Measurements from ENCODE around the gene WBP1.
"Not testable (repeated sequence)": the region's sequence is repeated elsewhere in the genome, so short reads cannot be mapped to it uniquely, and the experiment has no call there.

WBP1 gene

DNA sequence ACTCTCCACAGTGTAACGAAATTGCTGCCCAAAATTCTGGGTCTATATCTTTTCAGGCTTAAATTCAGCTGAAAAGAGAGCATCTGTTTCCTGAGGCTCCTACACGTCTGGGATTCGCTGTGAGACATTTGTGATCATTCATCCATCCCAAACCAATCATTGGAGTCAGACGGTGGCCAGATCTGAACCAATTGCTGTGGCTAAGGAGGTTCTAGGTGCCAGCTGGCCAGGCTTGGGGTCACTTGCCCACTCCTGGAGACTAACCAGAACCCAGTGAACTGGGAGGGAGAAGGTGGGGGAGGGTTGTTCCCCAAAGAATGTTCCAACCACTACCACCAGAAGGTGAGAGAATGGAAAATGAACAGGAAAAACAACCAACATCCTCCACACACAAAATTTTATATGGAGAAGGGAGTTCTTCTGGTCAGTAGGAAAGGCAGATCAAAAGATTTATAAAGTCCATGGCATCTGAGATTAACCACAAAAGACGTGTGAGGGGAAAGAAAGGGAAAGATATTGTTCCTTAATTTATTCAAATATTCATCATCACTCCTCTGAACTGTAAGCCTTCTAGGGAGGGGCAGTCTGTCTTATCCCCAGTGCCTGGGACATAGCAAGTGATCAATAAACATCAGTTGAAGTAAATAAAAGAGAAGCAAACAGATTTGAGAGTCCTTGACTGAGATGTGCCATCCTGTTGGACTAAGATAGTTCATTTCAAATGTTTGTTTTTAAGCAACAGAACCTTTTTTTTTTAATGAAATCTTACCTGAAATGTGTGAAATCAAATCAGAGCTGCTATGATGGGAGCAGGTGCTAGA, 13.5 kb upstream of the WBP1 start:
- H3K9me3 ChIP-seq (ENCODE audit: control insufficient read depth, insufficient read depth, low read length) = no peaks in the 10 kb centered on the region
- H3K4me1 ChIP-seq (ENCODE audit: control insufficient read depth, insufficient read depth, low read length) = peaks cover under 1% of the 10 kb centered on the region
- H3K27me3 ChIP-seq (ENCODE audit: control insufficient read depth, insufficient read depth, low read length) = peaks cover 2% of the 10 kb centered on the region
- no peaks in the 10 kb centered on the region for H3K36me3 ChIP-seq (ENCODE audit: control insufficient read depth, insufficient read depth, low read length)
- H3K4me3 ChIP-seq (ENCODE audit: low read depth, low read length) = no peak overlapping the region
- no peak overlapping the region for H3K9ac ChIP-seq (ENCODE audit: low read depth, low read length)

- Histone ChIP-seq H3K4me3 (ENCODE audit: low read depth, low read length) (no peak overlapping the region), H3K4me1 (ENCODE audit: control insufficient read depth, insufficient read depth, low read length) (no peaks in the 10 kb centered on the region), H3K9me3 (ENCODE audit: control insufficient read depth, insufficient read depth, low read length) (no peaks in the 10 kb centered on the region), H3K36me3 (ENCODE audit: control insufficient read depth, insufficient read depth, low read length) (no peaks in the 10 kb centered on the region), H3K27me3 (ENCODE audit: control insufficient read depth, insufficient read depth, low read length) (peaks cover 2% of the 10 kb centered on the region), H3K9ac (ENCODE audit: low read depth, low read length) (no peak overlapping the region)
Measured at GRCh38 chr2:74447230-74447999, 10.8 kb upstream of the WBP1 start.

DNA sequence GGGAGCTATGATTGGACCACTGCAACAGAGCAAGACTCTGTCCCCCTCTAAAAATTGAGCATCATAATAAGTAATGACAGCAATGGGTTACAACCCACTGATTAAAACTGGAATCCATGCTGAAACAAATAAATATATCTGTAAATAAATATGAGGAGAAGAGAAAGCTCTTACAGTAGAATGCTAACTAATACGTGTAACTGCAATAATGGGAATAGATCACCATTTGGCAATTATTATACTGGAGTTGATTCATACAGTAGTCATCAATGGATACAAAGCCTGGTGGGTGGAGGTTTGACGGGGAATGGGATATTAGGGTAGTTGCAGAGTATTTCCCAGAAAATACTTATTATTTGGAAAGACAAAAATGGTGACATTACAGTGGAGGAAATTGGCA, 9.5 kb upstream of the WBP1 start:
- Histone ChIP-seq H3K36me3 (ENCODE audit: control insufficient read depth, insufficient read depth, low read length) (no peaks in the 10 kb centered on the region), H3K9me3 (ENCODE audit: control insufficient read depth, insufficient read depth, low read length) (no peaks in the 10 kb centered on the region), H3K4me3 (ENCODE audit: low read depth, low read length) (no peak overlapping the region), H3K27me3 (ENCODE audit: control insufficient read depth, insufficient read depth, low read length) (peaks cover 2% of the 10 kb centered on the region), H3K4me1 (ENCODE audit: control insufficient read depth, insufficient read depth, low read length) (no peaks in the 10 kb centered on the region), H3K9ac (ENCODE audit: low read depth, low read length) (no peak overlapping the region)

DNA sequence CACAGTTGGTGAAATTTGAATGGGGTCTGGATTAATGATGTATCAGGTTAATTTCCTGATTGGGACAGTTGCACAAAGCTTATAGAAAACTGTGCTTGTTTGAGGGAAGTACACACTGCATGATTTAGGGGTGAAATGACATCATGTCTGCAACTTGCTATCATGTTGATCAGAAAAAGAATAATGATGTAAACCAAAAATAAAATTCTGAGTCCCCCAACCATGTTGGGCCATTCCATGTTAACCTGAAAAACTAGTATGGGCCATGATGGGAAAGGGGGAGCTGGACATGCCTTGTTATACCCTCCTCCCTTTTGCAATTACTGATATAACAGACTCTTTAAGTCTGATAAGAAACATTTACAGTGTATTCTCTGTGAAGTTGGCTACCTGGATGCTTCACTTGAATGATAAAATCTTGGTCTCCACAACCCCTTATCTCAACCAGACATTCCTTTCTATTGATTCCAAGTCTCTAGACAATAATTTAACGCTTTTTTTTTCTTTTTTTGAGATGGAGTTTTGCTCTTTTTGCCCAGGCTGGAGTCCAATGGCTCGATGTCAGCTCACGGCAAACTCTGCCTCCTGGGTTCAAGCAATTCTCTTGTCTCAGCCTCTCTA, 7.6 kb upstream of the WBP1 start:
- Histone ChIP-seq H3K36me3 (ENCODE audit: control insufficient read depth, insufficient read depth, low read length) (no peaks in the 10 kb centered on the region), H3K4me1 (ENCODE audit: control insufficient read depth, insufficient read depth, low read length) (no peaks in the 10 kb centered on the region), H3K4me3 (ENCODE audit: low read depth, low read length) (no peak overlapping the region), H3K9me3 (ENCODE audit: control insufficient read depth, insufficient read depth, low read length) (no peaks in the 10 kb centered on the region), H3K27me3 (ENCODE audit: control insufficient read depth, insufficient read depth, low read length) (no peaks in the 10 kb centered on the region), H3K9ac (ENCODE audit: low read depth, low read length) (no peak overlapping the region)

GRCh38 chr2:74454654-74455511, 3.4 kb upstream of the WBP1 start, which contains the start of gene INO80B:
Gene INO80B, plus strand, starts transcription at chr2:74455087. Its CDS starts 30 bp downstream, at chr2:74455117.
- no peaks in the 10 kb centered on the region for H3K9me3 ChIP-seq (ENCODE audit: control insufficient read depth, insufficient read depth, low read length)
- peak within 1 kb of the TSS; percentile 42 for H3K9ac ChIP-seq (ENCODE audit: low read depth, low read length)
- no peaks in the 10 kb centered on the region for H3K36me3 ChIP-seq (ENCODE audit: control insufficient read depth, insufficient read depth, low read length)
- H3K27me3 ChIP-seq (ENCODE audit: control insufficient read depth, insufficient read depth, low read length) = no peaks in the 10 kb centered on the region
- peak within 1 kb of the TSS; percentile 84 for H3K4me3 ChIP-seq (ENCODE audit: low read depth, low read length)
- peaks cover 6% of the 10 kb centered on the region for H3K4me1 ChIP-seq (ENCODE audit: control insufficient read depth, insufficient read depth, low read length)

GRCh38 chr2:74457129-74457548, 1.1 kb upstream of the WBP1 start:
- Histone ChIP-seq H3K9ac (ENCODE audit: low read depth, low read length) (peak overlapping the region; percentile 73), H3K4me3 (ENCODE audit: low read depth, low read length) (peak overlapping the region; percentile 82), H3K27me3 (ENCODE audit: control insufficient read depth, insufficient read depth, low read length) (no peaks in the 10 kb centered on the region), H3K4me1 (ENCODE audit: control insufficient read depth, insufficient read depth, low read length) (peaks cover 6% of the 10 kb centered on the region), H3K36me3 (ENCODE audit: control insufficient read depth, insufficient read depth, low read length) (peaks cover 5% of the 10 kb centered on the region), H3K9me3 (ENCODE audit: control insufficient read depth, insufficient read depth, low read length) (no peaks in the 10 kb centered on the region)

DNA sequence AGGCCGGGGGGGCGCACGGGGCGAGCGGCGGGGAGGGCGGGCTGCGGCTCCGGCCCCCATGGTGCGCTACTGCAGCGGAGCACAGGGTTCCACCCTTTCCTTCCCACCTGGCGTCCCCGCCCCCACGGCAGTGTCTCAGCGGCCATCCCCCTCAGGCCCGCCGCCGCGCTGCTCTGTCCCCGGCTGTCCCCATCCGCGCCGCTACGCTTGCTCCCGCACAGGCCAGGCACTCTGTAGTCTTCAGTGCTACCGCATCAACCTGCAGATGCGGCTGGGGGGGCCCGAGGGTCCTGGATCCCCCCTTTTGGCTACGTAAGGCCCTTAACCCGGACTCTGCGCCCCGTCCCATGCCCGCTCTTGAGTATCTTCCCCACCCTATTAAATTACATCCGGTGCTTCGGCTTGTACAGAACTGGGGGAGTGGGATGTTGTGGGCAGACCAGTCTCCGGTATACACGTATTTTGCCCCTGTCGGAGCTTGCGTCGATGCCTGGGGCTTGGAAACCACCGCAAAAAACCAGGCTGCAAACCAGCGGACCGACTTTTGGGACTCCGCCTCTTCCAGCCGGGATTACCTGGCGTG, 598 bp upstream of the WBP1 start:
- Histone ChIP-seq H3K36me3 (ENCODE audit: control insufficient read depth, insufficient read depth, low read length) (peaks cover 10% of the 10 kb centered on the region), H3K4me3 (ENCODE audit: low read depth, low read length) (peak overlapping the region; percentile 82), H3K9me3 (ENCODE audit: control insufficient read depth, insufficient read depth, low read length) (no peaks in the 10 kb centered on the region), H3K27me3 (ENCODE audit: control insufficient read depth, insufficient read depth, low read length) (no peaks in the 10 kb centered on the region), H3K9ac (ENCODE audit: low read depth, low read length) (peak overlapping the region; percentile 76), H3K4me1 (ENCODE audit: control insufficient read depth, insufficient read depth, low read length) (peaks cover 6% of the 10 kb centered on the region)

DNA sequence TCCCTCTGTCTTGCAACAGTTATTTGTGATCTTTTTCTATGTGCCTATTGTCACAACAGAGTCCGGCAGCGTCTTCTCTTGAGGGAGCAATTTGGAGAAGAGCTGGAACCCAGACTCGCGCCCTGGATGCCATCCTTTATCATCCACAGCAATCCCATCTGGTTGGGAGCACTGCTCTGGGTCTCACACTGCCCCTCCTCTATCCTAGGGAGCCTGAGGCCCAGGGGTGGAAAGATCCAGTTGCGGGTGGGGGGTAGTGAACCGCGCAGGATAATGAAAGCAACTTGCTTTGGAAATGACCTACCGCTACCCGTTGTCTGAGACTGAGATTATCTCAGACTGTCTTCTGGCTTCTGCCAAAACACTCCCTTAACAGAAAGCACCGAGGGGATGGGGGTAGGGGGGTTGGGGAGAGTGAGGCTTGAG, 713 bp downstream of the WBP1 start:
- Histone ChIP-seq H3K4me1 (ENCODE audit: control insufficient read depth, insufficient read depth, low read length) (peaks cover 6% of the 10 kb centered on the region), H3K36me3 (ENCODE audit: control insufficient read depth, insufficient read depth, low read length) (peaks cover 14% of the 10 kb centered on the region), H3K9me3 (ENCODE audit: control insufficient read depth, insufficient read depth, low read length) (no peaks in the 10 kb centered on the region), H3K9ac (ENCODE audit: low read depth, low read length) (peak overlapping the region; percentile 89), H3K27me3 (ENCODE audit: control insufficient read depth, insufficient read depth, low read length) (no peaks in the 10 kb centered on the region), H3K4me3 (ENCODE audit: low read depth, low read length) (peak overlapping the region; percentile 84)

DNA sequence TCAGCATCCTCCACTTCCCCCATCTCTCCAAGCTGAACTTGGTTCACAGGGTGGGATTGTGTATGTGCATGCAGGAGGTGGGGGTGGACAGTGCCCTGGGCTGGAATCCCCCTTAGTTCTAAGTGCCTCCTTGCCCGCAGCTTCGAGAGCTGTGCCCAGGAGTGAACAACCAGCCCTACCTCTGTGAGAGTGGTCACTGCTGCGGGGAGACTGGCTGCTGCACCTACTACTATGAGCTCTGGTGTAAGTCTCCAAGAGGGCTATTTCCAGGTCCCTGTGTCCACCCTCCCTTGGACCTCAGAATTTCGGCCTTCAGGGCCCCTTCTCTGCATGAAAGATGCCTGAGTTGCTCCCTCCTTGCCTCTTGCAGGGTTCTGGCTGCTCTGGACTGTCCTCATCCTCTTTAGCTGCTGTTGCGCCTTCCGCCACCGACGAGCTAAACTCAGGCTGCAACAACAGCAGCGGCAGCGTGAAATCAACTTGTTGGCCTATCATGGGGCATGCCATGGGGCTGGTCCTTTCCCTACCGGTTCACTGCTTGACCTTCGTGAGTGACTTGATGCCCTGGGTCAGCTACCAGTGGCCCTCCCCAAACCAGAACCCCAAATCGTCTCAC, 1.4 kb downstream of the WBP1 start:
- H3K27me3 ChIP-seq (ENCODE audit: control insufficient read depth, insufficient read depth, low read length); H3K9ac ChIP-seq (ENCODE audit: low read depth, low read length); H3K9me3 ChIP-seq (ENCODE audit: control insufficient read depth, insufficient read depth, low read length); H3K4me1 ChIP-seq (ENCODE audit: control insufficient read depth, insufficient read depth, low read length): not testable (repeated sequence)
- Histone ChIP-seq H3K36me3 (ENCODE audit: control insufficient read depth, insufficient read depth, low read length) (peaks cover 14% of the 10 kb centered on the region), H3K4me3 (ENCODE audit: low read depth, low read length) (peak overlapping the region; percentile 84)

DNA sequence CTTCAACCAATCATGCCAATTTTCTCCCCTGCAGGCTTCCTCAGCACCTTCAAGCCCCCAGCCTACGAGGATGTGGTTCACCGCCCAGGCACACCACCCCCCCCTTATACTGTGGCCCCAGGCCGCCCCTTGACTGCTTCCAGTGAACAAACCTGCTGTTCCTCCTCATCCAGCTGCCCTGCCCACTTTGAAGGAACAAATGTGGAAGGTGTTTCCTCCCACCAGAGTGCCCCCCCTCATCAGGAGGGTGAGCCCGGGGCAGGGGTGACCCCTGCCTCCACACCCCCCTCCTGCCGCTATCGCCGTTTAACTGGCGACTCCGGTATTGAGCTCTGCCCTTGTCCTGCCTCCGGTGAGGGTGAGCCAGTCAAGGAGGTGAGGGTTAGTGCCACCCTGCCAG, 1.9 kb downstream of the WBP1 start:
- H3K4me1 ChIP-seq (ENCODE audit: control insufficient read depth, insufficient read depth, low read length); H3K4me3 ChIP-seq (ENCODE audit: low read depth, low read length); H3K27me3 ChIP-seq (ENCODE audit: control insufficient read depth, insufficient read depth, low read length); H3K9me3 ChIP-seq (ENCODE audit: control insufficient read depth, insufficient read depth, low read length); H3K9ac ChIP-seq (ENCODE audit: low read depth, low read length): not testable (repeated sequence)
- H3K36me3 ChIP-seq (ENCODE audit: control insufficient read depth, insufficient read depth, low read length) = peaks cover 14% of the 10 kb centered on the region

All from iPS-15b (cell line).